Measurements from ENCODE around the gene SRCIN1.
"Not testable (repeated sequence)": the region's sequence is repeated elsewhere in the genome, so short reads cannot be mapped to it uniquely, and the experiment has no call there.

The SRCIN1 gene

DNA sequence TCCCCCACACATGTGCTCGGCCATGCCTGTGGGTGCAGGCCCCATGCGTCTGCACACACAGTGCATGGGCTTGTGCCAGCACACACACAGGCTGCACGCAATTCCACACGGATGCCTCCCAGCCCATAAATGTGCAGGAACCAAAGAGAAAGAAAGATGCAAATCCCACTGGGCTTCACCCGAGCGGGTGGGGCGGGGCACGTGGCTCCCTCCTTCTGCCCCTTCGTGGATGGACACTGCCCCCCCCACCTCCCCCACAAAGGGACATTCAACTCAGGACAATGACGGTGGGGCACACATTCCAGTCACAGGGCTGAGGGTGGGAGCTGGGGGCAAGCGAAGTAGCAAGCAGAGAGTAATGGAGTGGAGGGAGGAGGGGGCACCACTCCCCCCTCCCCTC is 74.9 kb downstream of the SRCIN1 start:
- H3K9me3 Mint-ChIP-seq; H3K36me3 Mint-ChIP-seq (ENCODE audit: low read depth); H3K27ac Mint-ChIP-seq; DNase-seq; ATAC-seq; H3K4me3 Mint-ChIP-seq: not testable (repeated sequence)
- Mint-ChIP-seq H3K4me1 (peaks cover 12% of the 10 kb centered on the region), H3K27me3 (peaks cover 28% of the 10 kb centered on the region)

DNA sequence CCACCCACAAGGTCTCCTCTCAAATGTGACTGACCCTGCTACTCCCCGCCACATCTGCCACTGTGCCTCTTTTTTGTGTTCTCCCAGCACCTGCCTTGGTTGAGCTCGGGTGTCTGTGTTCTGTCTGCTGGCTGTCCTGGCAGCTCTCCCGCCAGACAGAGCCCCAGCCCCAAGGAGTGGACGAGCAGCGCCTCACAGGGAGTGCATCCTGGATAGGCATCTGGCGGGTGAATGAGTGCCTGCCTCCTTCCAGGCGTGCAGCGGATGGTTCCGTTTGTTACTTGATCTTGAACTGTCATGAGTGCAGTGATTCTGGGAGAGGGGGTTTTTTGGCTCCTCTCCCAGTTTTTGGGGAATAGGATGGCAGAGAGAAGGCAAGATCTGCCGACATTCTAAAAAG is 77.6 kb downstream of the SRCIN1 start:
- not testable (repeated sequence) for H3K4me3 Mint-ChIP-seq; H3K27ac Mint-ChIP-seq; DNase-seq; H3K9me3 Mint-ChIP-seq; H3K36me3 Mint-ChIP-seq (ENCODE audit: low read depth); ATAC-seq
- H3K27me3 Mint-ChIP-seq = peaks cover 29% of the 10 kb centered on the region
- H3K4me1 Mint-ChIP-seq = peaks cover 13% of the 10 kb centered on the region

DNA sequence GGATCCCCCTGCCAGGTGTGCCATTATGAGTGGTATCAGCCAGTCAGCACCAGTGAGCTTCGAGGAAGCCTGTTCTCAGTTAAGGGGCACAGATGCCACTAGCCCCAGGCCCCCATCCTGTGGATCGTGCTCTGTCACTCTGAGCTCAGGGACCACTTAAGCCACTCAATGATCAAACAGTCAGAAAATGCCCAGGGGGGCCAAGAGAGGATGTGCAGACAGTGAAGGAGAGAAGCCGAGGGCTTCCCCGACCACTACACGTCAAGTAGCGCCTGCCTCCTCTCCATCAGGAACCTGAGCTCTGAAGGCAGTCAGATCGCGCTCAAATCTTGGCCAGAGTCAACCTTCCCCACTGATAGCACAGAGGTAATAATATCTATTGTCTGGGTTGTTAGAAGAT is 79.2 kb downstream of the SRCIN1 start:
- DNase-seq; H3K9me3 Mint-ChIP-seq; ATAC-seq; H3K36me3 Mint-ChIP-seq (ENCODE audit: low read depth); H3K4me3 Mint-ChIP-seq; H3K27ac Mint-ChIP-seq: not testable (repeated sequence)
- Mint-ChIP-seq H3K27me3 (peaks cover 29% of the 10 kb centered on the region), H3K4me1 (peaks cover 13% of the 10 kb centered on the region)

DNA sequence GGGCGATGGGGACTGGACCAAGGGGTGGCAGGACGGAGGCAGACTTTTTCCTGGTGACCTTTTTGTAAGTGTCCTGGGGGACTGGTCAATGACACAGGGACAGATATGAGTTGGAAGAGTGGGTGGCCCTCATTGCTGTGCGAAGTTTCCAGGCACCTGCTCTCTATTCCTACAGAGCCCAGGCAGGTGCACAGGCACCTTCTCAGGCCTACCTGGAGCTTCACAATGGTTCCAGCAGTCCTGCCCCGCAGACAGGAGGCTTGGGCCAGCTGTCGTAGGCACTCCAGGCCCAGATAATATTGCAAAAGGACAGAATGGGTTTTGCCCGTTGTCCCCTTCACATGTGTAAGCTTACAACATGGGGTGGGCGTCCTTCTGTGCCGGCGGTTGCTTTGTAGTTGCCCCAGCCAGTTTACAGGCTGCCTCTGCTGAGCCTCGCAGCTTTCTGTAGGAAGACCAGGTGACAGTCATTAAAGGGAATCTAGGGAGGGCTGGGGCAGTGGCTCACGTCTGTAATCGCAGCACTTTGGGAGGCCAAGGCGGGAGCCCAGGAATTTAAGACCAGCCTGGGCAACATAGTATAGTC is 93.2 kb downstream of the SRCIN1 start:
- ATAC-seq = no peak
- Mint-ChIP-seq H3K27ac (no peak overlapping the region), H3K4me1 (peaks cover 7% of the 10 kb centered on the region), H3K9me3 (no peaks in the 10 kb centered on the region), H3K36me3 (ENCODE audit: low read depth) (no peaks in the 10 kb centered on the region), H3K27me3 (peaks cover 46% of the 10 kb centered on the region), H3K4me3 (no peak overlapping the region)
- DNase-seq = no peak

DNA sequence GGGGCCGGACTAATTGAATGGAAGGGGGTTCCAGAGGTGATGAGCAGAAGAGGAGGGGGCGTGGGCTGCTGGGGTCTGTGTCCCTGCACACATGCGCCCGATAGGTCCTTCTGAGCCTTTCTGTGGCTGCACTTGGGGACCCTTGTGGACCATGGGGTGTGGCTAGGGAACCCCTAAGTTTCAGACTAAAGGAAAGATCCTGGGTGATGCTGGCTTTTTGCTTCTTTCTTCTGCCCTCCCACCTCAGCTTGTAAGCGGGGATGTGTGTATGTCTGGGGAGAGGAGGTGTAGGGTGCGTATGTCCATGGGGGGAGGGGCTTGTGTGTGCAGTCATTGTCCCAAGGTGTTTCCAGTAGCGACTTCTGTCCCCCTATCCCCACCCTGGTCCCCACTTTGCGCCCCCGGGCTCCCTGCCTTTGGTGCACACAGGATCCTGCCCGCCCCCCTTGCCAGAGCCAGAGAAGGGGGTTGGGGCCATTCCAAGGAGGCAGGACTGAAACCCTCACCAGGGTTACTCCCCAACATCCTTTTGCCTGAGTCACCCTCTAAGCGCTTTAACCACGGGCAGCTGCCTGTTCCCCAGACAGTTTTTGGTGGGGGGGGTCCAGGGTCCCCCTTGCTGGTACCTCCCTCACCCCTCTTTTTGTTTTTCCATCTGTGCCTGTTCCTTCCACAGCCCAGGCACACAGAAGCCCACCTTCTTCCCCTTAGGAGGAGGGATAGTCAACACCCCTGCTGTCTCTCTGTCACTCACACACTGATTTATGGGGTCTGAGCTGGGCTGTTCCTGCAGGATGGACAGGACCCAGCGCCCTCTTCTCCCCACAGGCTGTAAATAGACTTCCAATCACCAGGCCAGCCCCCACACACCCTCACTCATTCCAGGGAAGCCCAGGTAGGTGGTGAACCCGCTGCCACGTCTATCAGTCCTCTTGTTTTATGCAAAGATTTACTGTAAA is 94.3 kb downstream of the SRCIN1 start:
- ATAC-seq (no peak), DNase-seq (no peak)
- Mint-ChIP-seq H3K36me3 (ENCODE audit: low read depth) (no peaks in the 10 kb centered on the region), H3K9me3 (no peaks in the 10 kb centered on the region), H3K27me3 (peaks cover 44% of the 10 kb centered on the region), H3K4me1 (peaks cover 7% of the 10 kb centered on the region), H3K4me3 (no peak overlapping the region), H3K27ac (no peak overlapping the region)

DNA sequence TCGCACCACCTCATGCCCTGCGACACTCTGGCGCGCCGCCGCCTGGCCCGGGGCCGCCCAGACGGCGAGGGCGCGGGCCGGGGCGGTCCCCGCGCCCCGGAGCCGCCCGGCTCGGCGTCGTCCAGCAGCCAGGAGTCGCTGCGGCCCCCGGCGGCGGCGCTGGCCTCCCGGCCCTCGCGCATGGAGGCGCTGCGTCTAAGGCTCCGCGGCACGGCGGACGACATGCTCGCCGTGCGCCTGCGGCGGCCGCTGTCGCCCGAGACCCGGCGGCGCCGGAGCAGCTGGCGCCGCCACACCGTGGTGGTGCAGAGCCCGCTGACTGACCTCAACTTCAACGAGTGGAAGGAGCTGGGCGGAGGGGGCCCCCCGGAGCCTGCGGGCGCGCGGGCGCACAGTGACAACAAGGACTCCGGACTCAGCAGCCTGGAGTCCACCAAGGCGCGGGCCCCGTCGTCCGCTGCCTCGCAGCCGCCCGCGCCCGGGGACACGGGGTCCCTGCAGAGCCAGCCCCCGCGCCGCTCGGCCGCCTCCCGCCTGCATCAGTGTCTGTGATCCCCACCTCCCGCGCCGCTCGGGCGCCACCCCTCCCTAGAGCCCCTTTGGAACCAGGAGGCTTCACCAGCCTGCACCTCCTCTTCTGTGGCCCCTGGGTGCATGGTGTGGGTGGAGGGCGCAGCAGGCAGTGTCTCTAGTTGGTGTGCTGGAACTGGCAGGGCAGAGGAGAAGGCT is 95.2 kb downstream of the SRCIN1 start:
- H3K9me3 Mint-ChIP-seq = no peaks in the 10 kb centered on the region
- DNase-seq (no peak), ATAC-seq (no peak)
- H3K27me3 Mint-ChIP-seq = peaks cover 44% of the 10 kb centered on the region
- peaks cover 7% of the 10 kb centered on the region for H3K4me1 Mint-ChIP-seq
- no peak overlapping the region for H3K27ac Mint-ChIP-seq
- no peak overlapping the region for H3K4me3 Mint-ChIP-seq
- H3K36me3 Mint-ChIP-seq (ENCODE audit: low read depth) = no peaks in the 10 kb centered on the region

DNA sequence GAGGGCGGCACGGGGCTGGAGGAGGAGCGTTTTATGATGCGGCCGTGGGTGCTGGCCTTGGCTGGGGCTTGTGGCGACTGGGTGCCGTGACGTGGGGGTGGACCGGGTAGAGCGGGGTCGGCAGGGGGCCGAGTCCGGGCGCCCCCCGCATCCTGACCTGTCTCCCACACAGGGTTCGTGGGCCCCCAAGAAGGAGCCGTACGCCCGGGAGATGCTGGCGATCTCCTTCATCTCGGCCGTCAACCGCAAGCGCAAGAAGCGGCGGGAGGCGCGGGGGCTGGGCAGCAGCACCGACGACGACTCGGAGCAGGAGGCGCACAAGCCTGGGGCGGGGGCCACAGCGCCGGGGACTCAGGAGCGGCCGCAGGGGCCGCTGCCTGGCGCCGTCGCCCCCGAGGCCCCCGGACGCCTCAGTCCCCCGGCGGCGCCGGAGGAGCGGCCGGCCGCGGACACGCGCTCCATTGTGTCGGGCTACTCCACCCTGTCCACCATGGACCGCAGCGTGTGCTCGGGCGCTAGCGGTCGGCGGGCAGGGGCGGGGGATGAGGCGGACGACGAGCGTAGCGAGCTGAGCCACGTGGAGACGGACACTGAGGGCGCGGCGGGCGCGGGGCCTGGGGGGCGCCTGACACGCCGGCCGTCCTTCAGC is 95.9 kb downstream of the SRCIN1 start:
- peaks cover 43% of the 10 kb centered on the region for H3K27me3 Mint-ChIP-seq
- H3K4me3 Mint-ChIP-seq = peak overlapping the region; percentile 76
- H3K36me3 Mint-ChIP-seq (ENCODE audit: low read depth) = no peaks in the 10 kb centered on the region
- DNase-seq (no peak), ATAC-seq (no peak)
- peaks cover 7% of the 10 kb centered on the region for H3K4me1 Mint-ChIP-seq
- H3K27ac Mint-ChIP-seq = peak overlapping the region; percentile 73
- H3K9me3 Mint-ChIP-seq = no peaks in the 10 kb centered on the region

DNA sequence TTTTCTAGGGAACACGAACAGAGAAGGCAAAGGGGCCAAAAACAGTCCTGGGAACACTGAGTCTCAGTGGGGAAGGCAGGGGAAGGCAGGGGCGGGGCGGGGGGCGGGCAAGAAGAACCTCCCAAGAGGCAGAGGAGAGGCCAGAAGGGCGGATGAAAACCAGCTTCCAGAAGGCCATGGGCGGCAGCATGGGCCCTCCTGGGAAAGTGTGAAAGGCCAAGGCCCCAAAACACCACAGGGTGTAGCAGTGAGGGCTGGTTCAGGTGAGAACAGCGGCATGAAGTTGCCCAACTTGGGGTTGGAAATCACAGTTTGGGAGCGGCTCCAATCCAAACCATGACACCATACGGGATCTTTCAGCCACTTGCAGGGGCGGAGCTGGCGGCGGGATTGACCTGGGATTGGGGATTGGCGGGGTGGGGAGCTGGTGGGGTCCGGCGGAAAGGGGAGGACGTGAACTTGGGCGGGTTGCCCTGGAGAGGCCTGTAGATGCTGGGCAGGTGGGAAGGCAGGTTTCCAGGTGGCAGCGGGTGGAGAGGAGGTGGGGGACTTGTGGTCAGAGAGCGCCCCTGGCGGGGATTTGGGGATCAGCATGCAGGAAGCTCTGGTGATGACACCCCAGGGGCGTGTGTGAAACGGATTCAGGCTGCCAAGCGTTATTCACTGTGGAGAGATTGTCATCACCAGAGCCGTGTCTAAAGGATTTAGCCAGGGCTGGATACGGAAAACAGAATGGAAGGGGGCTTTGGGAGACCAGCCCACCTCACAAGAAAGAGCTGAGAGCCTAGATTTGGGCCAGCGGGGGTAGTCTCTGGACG is 96.6 kb downstream of the SRCIN1 start:
- ATAC-seq (peak; percentile 81), DNase-seq (peak; percentile 81)
- no peaks in the 10 kb centered on the region for H3K9me3 Mint-ChIP-seq
- peak overlapping the region; percentile 73 for H3K27ac Mint-ChIP-seq
- peaks cover 43% of the 10 kb centered on the region for H3K27me3 Mint-ChIP-seq
- H3K4me1 Mint-ChIP-seq = peaks cover 7% of the 10 kb centered on the region
- H3K36me3 Mint-ChIP-seq (ENCODE audit: low read depth) = no peaks in the 10 kb centered on the region
- H3K4me3 Mint-ChIP-seq = peak overlapping the region; percentile 76

DNA sequence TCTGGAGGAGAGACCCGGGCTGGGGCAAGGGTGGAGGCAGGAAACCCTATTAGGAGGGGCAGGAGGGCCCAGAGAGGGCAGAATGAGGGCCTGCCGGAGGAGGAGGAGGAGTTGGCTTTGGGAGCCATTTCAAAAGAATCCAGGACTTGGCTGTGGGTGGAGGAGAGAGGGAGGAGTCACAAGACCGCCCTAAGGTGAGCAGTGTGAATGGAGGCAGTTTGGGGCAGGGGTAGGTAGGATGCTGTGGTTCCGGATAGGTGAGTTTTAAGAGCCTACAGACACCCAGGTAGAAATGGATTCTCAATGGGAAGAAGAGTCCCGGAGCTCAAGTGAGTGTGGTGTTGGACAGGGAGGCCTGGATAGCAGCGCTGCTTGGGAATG is 97.2 kb downstream of the SRCIN1 start:
- ATAC-seq = no peak
- DNase-seq = no peak
- Mint-ChIP-seq H3K27me3 (peaks cover 42% of the 10 kb centered on the region), H3K36me3 (ENCODE audit: low read depth) (no peaks in the 10 kb centered on the region), H3K4me1 (peaks cover 7% of the 10 kb centered on the region), H3K27ac (no peak overlapping the region), H3K4me3 (no peak overlapping the region), H3K9me3 (no peaks in the 10 kb centered on the region)

DNA sequence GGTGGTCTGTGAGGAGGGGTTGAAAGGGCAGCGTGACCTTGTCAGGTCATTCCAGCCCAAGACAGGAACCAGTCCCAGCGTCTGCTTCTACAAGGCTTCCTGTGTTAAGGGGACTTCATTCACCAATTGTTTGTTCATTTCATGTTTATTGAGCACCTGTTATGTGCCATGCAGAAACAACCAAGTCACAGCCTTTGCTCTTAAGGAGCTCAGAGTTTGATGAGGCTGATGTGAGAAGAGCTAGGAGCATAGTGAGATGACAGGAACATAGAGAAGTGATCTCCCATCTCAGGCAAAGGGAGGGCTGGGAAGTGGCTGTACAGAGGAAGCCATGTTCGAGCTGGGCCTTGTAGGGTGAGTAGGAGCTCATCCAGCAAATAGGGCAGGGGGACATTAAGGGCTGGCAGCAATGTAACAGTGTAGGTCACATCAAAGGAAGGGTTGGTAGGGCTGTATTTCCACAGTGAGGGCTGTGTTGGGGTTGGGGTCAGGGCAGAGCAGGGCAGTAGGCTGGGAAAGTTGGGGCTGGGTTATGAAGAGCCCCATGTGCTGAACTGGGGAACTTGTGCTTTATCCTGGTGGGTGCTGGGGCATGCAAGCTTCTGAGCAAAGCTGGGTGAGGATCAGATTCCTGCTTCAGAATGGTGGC is 97.7 kb downstream of the SRCIN1 start:
- H3K27me3 Mint-ChIP-seq = peaks cover 39% of the 10 kb centered on the region
- no peak overlapping the region for H3K27ac Mint-ChIP-seq
- H3K9me3 Mint-ChIP-seq = no peaks in the 10 kb centered on the region
- DNase-seq (no peak), ATAC-seq (no peak)
- no peaks in the 10 kb centered on the region for H3K36me3 Mint-ChIP-seq (ENCODE audit: low read depth)
- peaks cover 7% of the 10 kb centered on the region for H3K4me1 Mint-ChIP-seq
- no peak overlapping the region for H3K4me3 Mint-ChIP-seq

DNA sequence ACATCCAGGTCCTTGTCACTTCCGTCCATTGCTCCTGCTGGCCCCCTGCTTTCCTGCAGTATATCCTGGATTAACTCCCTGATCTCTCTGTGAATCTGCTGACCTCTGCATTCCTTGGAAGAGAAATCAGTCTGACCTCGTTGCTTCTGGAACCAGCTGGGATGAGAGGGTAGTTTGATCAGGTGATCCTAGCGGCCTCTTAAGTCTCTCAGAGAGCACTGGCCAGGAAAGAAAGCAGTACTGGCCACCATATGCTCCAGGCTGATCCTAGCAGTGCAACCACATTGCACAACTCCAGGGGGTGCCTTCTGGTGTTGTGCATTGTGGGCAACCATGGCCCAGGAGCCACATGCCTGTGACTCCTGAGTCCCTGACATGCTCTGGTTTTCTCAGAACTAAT is 98.3 kb downstream of the SRCIN1 start:
- Mint-ChIP-seq H3K4me1 (peaks cover 7% of the 10 kb centered on the region), H3K36me3 (ENCODE audit: low read depth) (no peaks in the 10 kb centered on the region), H3K27ac (no peak overlapping the region), H3K4me3 (no peak overlapping the region), H3K9me3 (no peaks in the 10 kb centered on the region), H3K27me3 (peaks cover 36% of the 10 kb centered on the region)
- ATAC-seq (no peak), DNase-seq (no peak)

DNA sequence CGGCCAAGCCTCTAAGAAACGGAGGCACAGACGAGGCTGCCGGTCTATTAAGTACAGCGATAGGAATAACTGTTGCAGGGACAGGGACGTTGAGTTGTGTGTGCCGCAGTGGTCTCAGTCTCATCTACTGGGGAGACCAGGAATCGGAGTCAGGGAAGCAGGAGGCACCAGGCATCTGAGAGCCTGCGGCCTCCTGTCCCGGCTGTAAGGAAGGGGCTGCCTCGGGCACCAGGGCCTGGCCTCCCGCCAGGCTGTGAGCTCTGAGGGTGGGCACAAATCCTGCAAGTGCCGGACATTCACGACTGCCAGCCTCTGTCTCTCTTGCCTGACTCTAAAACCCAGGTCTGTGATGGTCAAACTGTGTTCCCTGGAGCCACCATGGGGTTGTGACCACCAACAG is 101.5 kb downstream of the SRCIN1 start:
- DNase-seq = no peak
- no peak overlapping the region for H3K27ac Mint-ChIP-seq
- no peaks in the 10 kb centered on the region for H3K36me3 Mint-ChIP-seq (ENCODE audit: low read depth)
- H3K27me3 Mint-ChIP-seq = peaks cover 15% of the 10 kb centered on the region
- no peaks in the 10 kb centered on the region for H3K9me3 Mint-ChIP-seq
- ATAC-seq = no peak
- no peaks in the 10 kb centered on the region for H3K4me1 Mint-ChIP-seq
- H3K4me3 Mint-ChIP-seq = no peak overlapping the region

DNA sequence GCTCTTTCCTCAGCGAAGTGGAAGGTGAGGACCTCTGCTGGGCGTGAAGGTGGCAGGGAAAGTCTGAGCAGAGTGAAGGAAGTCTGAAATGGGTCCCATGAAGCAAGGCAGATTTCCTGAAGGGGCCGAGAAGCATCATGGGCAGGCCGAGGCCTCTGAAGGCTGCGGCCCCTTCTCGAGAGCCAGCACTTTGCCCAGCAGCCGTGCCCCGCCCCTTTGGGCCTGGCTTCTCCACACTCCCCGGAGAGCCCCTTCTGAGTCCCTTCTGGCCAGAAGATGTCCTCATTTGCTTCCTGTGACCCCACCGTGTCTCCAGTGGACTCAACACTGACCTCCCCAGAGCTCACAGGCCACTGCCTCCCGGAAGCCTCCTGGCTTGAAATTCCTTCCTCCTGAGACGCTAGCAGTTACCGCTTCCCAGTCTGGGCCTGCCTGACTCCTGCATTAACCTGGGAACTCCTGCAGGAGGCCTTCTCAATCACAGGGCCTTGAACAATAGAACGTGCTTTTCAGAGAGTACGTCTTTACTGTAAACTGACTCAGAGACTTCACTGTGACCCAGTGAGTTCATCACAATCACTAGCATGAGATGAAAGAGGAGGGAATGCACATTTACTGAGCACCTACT is 102.4 kb downstream of the SRCIN1 start:
- H3K36me3 Mint-ChIP-seq (ENCODE audit: low read depth); H3K9me3 Mint-ChIP-seq; H3K27me3 Mint-ChIP-seq; H3K4me3 Mint-ChIP-seq; H3K27ac Mint-ChIP-seq; ATAC-seq; H3K4me1 Mint-ChIP-seq; DNase-seq: not testable (repeated sequence)

Measured in activated naive CD8-positive, alpha-beta T cell treated with anti-CD3 and anti-CD28 coated beads, Interleukin-2, amount 50 U/mL, for 24 hours (primary cell).